RWPE2 (cell line): ENCODE measurements around the gene KNSTRN.

Experiments used
- ATAC-seq: fragments of 200-7000 bp; cut with Tn5 transposase; 3 replicates; pipeline ENCODE4 v1.9.1; 2021; ENCODE audit warnings: low read depth
- DNase-seq: peaks from one replicate; pipeline ENCODE4 v3.0.0-alpha.2; 2020; ENCODE audit warnings: low spot score
- H3K27ac ChIP-seq: fragments of 450-650 bp; 2 replicates; pipeline ENCODE4 v1.5.1; 2017; ENCODE audit warnings: mild to moderate bottlenecking; ENCODE audit not compliant: poor library complexity, severe bottlenecking
- H3K27me3 ChIP-seq: fragments of 250-450 bp; sonication (Bioruptor Pico); 2 replicates; pipeline ENCODE4 v1.5.1; 2021; ENCODE audit warnings: mild to moderate bottlenecking, moderate library complexity; ENCODE audit not compliant: insufficient read depth, poor library complexity, severe bottlenecking
- H3K36me3 ChIP-seq: fragments of 250-450 bp; sonication (Bioruptor Pico); 2 replicates; pipeline ENCODE4 v1.5.1; 2020; ENCODE audit warnings: low read depth, mild to moderate bottlenecking, moderate library complexity
- H3K4me1 ChIP-seq: fragments of 250-450 bp; sonication (Bioruptor Pico); 2 replicates; pipeline ENCODE4 v1.5.1; 2021; ENCODE audit warnings: mild to moderate bottlenecking, moderate library complexity; ENCODE audit not compliant: insufficient read depth, poor library complexity, severe bottlenecking
- H3K4me3 ChIP-seq: fragments of 250-450 bp; sonication (Bioruptor Pico); 2 replicates; pipeline ENCODE4 v1.5.1; 2021; ENCODE audit warnings: mild to moderate bottlenecking, moderate library complexity; ENCODE audit not compliant: severe bottlenecking
- H3K9me3 ChIP-seq: fragments of 250-450 bp; sonication (Bioruptor Pico); 2 replicates; pipeline ENCODE4 v1.5.1; 2021; ENCODE audit warnings: mild to moderate bottlenecking, moderate library complexity; ENCODE audit not compliant: severe bottlenecking
- TF ChIP-seq, protein P1 (sequence below): fragments of 450-650 bp; IDR thresholded peaks from one replicate; pipeline ENCODE4 v1.5.1; 2017; ENCODE audit warnings: mild to moderate bottlenecking, moderate library complexity; ENCODE audit not compliant: poor library complexity, severe bottlenecking

The KNSTRN gene

DNA sequence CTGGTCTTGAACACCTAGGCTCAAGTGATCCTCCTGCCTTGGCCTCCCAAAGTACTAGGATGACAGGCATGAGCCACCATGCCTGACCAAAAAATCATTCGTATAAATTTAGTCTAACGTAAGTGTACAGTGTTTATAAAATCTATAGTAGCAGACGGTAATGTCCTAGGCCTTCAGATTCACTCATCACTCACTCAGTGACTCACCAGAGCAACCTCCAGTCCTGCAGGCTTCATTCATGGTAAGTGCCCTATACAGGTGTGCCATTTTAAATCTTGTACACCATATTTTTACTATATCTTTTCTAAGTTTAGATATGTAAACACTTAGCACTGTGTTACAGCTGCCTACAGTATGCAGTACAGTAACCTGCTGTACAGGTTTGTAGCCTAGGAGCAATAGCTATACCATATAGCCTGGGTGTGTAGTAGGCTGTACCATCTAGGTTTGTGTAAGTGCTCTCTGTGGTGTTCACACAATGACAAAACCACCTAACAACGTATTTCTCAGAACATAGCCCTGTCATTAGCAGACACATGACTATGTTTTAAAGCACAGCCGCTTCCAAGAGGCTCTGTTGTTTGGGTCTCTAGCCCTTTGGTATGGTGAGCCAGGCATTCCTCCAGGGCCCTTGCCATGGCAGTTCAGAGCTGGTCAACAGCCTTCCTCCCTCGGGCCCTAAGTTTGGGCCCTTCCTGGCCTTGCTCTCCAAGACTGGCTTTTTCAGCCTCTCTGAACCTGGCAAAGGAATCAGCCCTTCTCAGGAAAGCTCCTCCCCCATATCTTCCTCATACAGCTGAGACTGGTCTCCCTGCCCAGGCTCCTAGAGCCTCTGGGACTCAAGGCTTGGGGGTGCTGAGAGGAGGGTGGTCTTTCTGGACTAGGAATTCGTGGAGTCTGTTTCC, 39.9 kb upstream of the KNSTRN start:
- Histone ChIP-seq H3K4me3 (no peak overlapping the region), H3K4me1 (peaks cover 59% of the 10 kb centered on the region), H3K27me3 (no peaks in the 10 kb centered on the region), H3K9me3 (no peaks in the 10 kb centered on the region), H3K36me3 (peaks cover 16% of the 10 kb centered on the region), H3K27ac (peak overlapping the region; percentile 97)
- DNase-seq (no peak), ATAC-seq (peak; percentile 23)
- TF ChIP-seq, protein P1, sequence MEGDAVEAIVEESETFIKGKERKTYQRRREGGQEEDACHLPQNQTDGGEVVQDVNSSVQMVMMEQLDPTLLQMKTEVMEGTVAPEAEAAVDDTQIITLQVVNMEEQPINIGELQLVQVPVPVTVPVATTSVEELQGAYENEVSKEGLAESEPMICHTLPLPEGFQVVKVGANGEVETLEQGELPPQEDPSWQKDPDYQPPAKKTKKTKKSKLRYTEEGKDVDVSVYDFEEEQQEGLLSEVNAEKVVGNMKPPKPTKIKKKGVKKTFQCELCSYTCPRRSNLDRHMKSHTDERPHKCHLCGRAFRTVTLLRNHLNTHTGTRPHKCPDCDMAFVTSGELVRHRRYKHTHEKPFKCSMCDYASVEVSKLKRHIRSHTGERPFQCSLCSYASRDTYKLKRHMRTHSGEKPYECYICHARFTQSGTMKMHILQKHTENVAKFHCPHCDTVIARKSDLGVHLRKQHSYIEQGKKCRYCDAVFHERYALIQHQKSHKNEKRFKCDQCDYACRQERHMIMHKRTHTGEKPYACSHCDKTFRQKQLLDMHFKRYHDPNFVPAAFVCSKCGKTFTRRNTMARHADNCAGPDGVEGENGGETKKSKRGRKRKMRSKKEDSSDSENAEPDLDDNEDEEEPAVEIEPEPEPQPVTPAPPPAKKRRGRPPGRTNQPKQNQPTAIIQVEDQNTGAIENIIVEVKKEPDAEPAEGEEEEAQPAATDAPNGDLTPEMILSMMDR: no peak

DNA sequence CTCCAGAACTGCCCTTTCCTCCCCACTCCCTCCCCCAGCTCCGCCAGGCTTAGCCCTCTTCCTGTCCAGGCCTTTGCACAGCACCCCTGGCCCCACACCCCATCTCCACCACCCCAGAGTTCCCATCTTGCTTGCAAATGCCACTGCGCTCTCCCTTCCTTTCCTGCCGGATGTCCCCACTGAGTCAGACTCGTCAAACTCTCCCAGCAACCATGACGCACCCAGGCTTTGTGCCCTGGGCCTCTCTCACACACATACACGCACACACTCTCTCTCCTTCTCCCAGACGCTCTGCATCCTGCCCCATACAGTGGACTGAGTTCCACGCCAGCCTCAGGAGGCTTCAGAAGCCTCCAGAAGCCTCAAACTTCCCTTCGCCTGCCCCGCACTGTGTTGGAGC, 39.0 kb upstream of the KNSTRN start:
- no peaks in the 10 kb centered on the region for H3K27me3 ChIP-seq
- peak; percentile 61 for ATAC-seq
- peak overlapping the region; percentile 97 for H3K27ac ChIP-seq
- TF ChIP-seq, protein P1: no peak
- H3K9me3 ChIP-seq: no peaks in the 10 kb centered on the region
- H3K4me3 ChIP-seq: no peak overlapping the region
- H3K4me1 ChIP-seq: peaks cover 52% of the 10 kb centered on the region
- peaks cover 7% of the 10 kb centered on the region for H3K36me3 ChIP-seq
- peak; percentile 95 for DNase-seq

- DNase-seq (no peak), ATAC-seq (no peak)
- H3K4me1 ChIP-seq: peaks cover 45% of the 10 kb centered on the region
- H3K4me3 ChIP-seq: no peak overlapping the region
- TF ChIP-seq, protein P1: no peak
- H3K27me3 ChIP-seq: no peaks in the 10 kb centered on the region
- peaks cover under 1% of the 10 kb centered on the region; the same call in 1 of the 2 replicates for H3K36me3 ChIP-seq
- peak overlapping the region; percentile 97 for H3K27ac ChIP-seq
- no peaks in the 10 kb centered on the region for H3K9me3 ChIP-seq
Measured at GRCh38 chr15:40344217-40344616, 38.3 kb upstream of the KNSTRN start.

DNA sequence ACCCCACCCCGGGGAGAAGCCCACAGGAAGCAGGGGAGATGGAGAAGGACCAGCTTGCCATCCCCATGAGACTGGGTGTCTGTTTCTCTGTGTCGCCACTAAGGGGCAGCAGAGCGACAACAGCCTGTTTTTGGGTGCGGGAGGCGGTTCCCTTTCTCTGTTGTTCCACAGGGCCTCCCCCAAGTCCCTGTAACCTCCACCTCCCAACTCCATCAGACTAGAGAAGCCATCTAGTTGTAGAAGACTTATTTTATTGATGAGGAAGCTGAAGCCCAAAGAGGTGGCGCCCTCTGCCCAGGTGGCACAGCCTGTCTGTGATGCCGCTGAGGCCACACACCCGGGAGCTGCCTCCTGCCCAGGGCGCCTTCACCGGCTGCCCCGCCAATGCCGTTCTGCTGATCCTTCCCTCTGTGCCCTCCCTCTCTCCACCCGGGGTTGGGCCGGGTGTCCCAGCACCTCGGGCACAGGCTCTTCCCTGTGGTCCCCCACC, 37.8 kb upstream of the KNSTRN start:
- H3K4me1 ChIP-seq: peaks cover 41% of the 10 kb centered on the region
- DNase-seq (peak; percentile 77), ATAC-seq (no peak)
- H3K27me3 ChIP-seq: no peaks in the 10 kb centered on the region
- no peaks in the 10 kb centered on the region for H3K36me3 ChIP-seq
- TF ChIP-seq, protein P1: peak; percentile 99
- no peak overlapping the region for H3K4me3 ChIP-seq
- H3K9me3 ChIP-seq: no peaks in the 10 kb centered on the region
- peak overlapping the region; percentile 97 for H3K27ac ChIP-seq
